ENCODE data around the gene FAF2. TPM values are rescaled to one million over a fixed set of nuclear protein-coding genes. Genes with fewer than 3 reads are reported as not detected.

Gene FAF2
- total RNA-seq, 4 donors from 2014 or later: 25.3 to 27.7 (median 25.5) TPM

DNA sequence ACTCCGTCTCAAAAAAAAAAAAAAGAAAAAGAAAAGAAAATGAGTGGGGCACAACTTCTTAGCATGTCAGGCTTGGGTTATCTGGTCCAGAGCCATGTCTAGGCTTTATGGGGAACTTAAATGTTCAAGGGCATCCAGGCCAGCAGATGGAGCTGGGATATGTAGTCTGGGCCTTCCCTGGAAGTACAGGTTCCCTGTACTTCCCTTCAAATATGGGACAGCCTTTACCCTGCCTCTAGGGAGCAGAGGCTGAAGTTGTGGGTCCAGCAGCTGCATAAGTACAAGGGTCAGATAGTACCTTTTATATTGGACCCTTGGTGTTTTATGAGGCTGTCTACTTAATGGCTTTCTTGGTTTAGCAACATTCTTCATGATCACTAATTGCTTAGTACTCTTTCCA is 42.1 kb downstream of the FAF2 start:
- ATAC-seq: no peak
- H3K27ac ChIP-seq: no peak overlapping the region
- TF ChIP-seq EP300 (IDR thresholded peaks at IDR 0.05): no peak
- no peak for TF ChIP-seq POLR2AphosphoS5 (IDR thresholded peaks at IDR 0.05)
- TF ChIP-seq, protein P1, sequence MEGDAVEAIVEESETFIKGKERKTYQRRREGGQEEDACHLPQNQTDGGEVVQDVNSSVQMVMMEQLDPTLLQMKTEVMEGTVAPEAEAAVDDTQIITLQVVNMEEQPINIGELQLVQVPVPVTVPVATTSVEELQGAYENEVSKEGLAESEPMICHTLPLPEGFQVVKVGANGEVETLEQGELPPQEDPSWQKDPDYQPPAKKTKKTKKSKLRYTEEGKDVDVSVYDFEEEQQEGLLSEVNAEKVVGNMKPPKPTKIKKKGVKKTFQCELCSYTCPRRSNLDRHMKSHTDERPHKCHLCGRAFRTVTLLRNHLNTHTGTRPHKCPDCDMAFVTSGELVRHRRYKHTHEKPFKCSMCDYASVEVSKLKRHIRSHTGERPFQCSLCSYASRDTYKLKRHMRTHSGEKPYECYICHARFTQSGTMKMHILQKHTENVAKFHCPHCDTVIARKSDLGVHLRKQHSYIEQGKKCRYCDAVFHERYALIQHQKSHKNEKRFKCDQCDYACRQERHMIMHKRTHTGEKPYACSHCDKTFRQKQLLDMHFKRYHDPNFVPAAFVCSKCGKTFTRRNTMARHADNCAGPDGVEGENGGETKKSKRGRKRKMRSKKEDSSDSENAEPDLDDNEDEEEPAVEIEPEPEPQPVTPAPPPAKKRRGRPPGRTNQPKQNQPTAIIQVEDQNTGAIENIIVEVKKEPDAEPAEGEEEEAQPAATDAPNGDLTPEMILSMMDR (IDR thresholded peaks at IDR 0.05): no peak
- no peak for TF ChIP-seq POLR2A (IDR thresholded peaks at IDR 0.05)
- H3K4me1 ChIP-seq: peaks cover 0 to 4% (median 0%) of the 10 kb centered on the region in 3 donors
- H3K9me3 ChIP-seq: no peaks in the 10 kb centered on the region
- H3K27me3 ChIP-seq: no peaks in the 10 kb centered on the region
- WGBS, 2 donors (ENCODE audit: low coverage in 1 of 2): 100% methylated on average over 1 of the region's 1 CpG; no CpG with 5 or more reads in 1 of the 2 donors
- H3K4me3 ChIP-seq: no peak overlapping the region
- peaks cover 3 to 99% of the 10 kb centered on the region in 2 donors for H3K36me3 ChIP-seq

- Histone ChIP-seq H3K27ac (no peak overlapping the region), H3K9me3 (no peaks in the 10 kb centered on the region), H3K36me3 (peaks cover 3 to 99% of the 10 kb centered on the region in 2 donors), H3K27me3 (no peaks in the 10 kb centered on the region), H3K4me1 (peaks cover 0 to 4% (median 0%) of the 10 kb centered on the region in 3 donors), H3K4me3 (no peak overlapping the region)
- WGBS, 2 donors (ENCODE audit: low coverage in 1 of 2): 64 to 75% methylated on average over 3 of the region's 3 CpGs
- TF ChIP-seq, protein P1 (IDR thresholded peaks at IDR 0.05): no peak
- TF ChIP-seq POLR2AphosphoS5 (IDR thresholded peaks at IDR 0.05): no peak
- TF ChIP-seq POLR2A (IDR thresholded peaks at IDR 0.05): no peak
- no peak for TF ChIP-seq EP300 (IDR thresholded peaks at IDR 0.05)
- no peak for ATAC-seq
These were observed 42.9 kb downstream of the FAF2 start for GRCh38 chr5:176491101-176491502.

- Histone ChIP-seq H3K27me3 (no peaks in the 10 kb centered on the region), H3K4me1 (peaks cover 0 to 4% (median 0%) of the 10 kb centered on the region in 3 donors), H3K4me3 (no peak overlapping the region), H3K27ac (no peak overlapping the region), H3K36me3 (peaks cover 3 to 99% of the 10 kb centered on the region in 2 donors), H3K9me3 (no peaks in the 10 kb centered on the region)
- no peak for ATAC-seq
- 60 to 75% methylated on average over 2 to 8 of the region's 8 CpGs for WGBS, 2 donors (ENCODE audit: low coverage in 1 of 2)
- TF ChIP-seq, protein P1 (IDR thresholded peaks at IDR 0.05): no peak
- TF ChIP-seq POLR2A (IDR thresholded peaks at IDR 0.05) (no peak), POLR2AphosphoS5 (IDR thresholded peaks at IDR 0.05) (no peak), EP300 (IDR thresholded peaks at IDR 0.05) (no peak)
These were observed 43.7 kb downstream of the FAF2 start for GRCh38 chr5:176491901-176492300.

GRCh38 chr5:176492431-176492830 is 44.2 kb downstream of the FAF2 start:
- TF ChIP-seq POLR2A (IDR thresholded peaks at IDR 0.05) (no peak), EP300 (IDR thresholded peaks at IDR 0.05) (no peak), POLR2AphosphoS5 (IDR thresholded peaks at IDR 0.05) (no peak)
- TF ChIP-seq, protein P1 (IDR thresholded peaks at IDR 0.05): no peak
- Histone ChIP-seq H3K27ac (no peak overlapping the region), H3K36me3 (peaks cover 3 to 99% of the 10 kb centered on the region in 2 donors), H3K4me3 (no peak overlapping the region), H3K4me1 (peaks cover 0 to 4% (median 0%) of the 10 kb centered on the region in 3 donors), H3K27me3 (no peaks in the 10 kb centered on the region), H3K9me3 (no peaks in the 10 kb centered on the region)
- ATAC-seq: no peak
- WGBS, 2 donors (ENCODE audit: low coverage in 1 of 2): 50% methylated on average over 3 of the region's 3 CpGs; no CpG with 5 or more reads in 1 of the 2 donors

DNA sequence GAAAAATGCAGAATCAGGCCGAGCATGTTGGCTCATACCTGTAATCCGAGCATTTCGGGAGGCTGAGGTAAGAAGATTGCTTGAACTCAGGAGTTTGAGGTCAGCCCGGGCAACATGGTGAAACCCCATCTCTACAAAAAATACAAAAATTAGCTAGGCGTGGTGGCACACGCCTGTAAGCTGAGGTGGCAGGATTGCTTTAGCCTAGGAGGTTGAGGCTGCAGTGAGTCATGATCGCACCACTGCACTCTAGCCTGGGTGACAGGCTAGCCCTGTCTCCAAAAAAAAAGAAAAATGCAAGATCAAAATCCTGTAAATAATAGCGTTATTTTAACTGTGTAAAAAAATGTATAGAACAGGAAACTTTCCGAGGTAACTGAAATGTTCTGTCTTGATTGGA is 49.7 kb downstream of the FAF2 start:
- TF ChIP-seq POLR2AphosphoS5 (IDR thresholded peaks at IDR 0.05): no peak
- no peak for TF ChIP-seq POLR2A (IDR thresholded peaks at IDR 0.05)
- TF ChIP-seq, protein P1 (IDR thresholded peaks at IDR 0.05): no peak
- no peak for TF ChIP-seq EP300 (IDR thresholded peaks at IDR 0.05)
- Histone ChIP-seq H3K27ac (no peak overlapping the region), H3K27me3 (no peaks in the 10 kb centered on the region), H3K36me3 (peaks cover 3 to 100% of the 10 kb centered on the region in 2 donors), H3K4me1 (no peaks in the 10 kb centered on the region), H3K9me3 (no peaks in the 10 kb centered on the region), H3K4me3 (no peak overlapping the region)
- no peak for ATAC-seq
- 86 to 87% methylated on average over 7 to 9 of the region's 9 CpGs for WGBS, 2 donors (ENCODE audit: low coverage in 1 of 2)

Data from gastroesophageal sphincter (tissue), 4 donors.